Keratinocyte (primary cell): ENCODE results near the gene DIABLO. TPM values are rescaled to one million over a fixed set of nuclear protein-coding genes. Genes with fewer than 3 reads are reported as not detected.

ENCODE experiments used
- DNase-seq: peaks from one replicate; pipeline ENCODE4 v3.0.0-alpha.2; 2011; ENCODE audit warnings: low read depth, missing footprints, low spot score
- FAIRE-seq: peaks from 2 replicates; lab custom pipeline; 2011; peaks lifted over from hg19 to GRCh38; lab: Jason Lieb, UNC
- H2AFZ ChIP-seq: 2 replicates; pipeline ENCODE4 v1.6.0; 2012; ENCODE audit warnings: low read length, control low read depth, inconsistent platforms; ENCODE audit not compliant: control insufficient read depth
- H3K27ac ChIP-seq: 2 replicates; pipeline ENCODE4 v1.5.1; 2011; ENCODE audit warnings: low read length; ENCODE audit not compliant: control insufficient read depth, insufficient read depth
- H3K27me3 ChIP-seq: 3 replicates; pipeline ENCODE4 v1.6.0; 2011; ENCODE audit warnings: low read length; ENCODE audit not compliant: control insufficient read depth, insufficient read depth; ENCODE audit errors: extremely low read depth
- H3K36me3 ChIP-seq, 2 experiments: 2 replicates in 1 of 2; 3 replicates in 1 of 2; pipeline ENCODE4 v1.5.1; 2011; ENCODE audit warnings: low read length in 2 of 2, mild to moderate bottlenecking in 1 of 2; ENCODE audit not compliant: control insufficient read depth in 2 of 2, insufficient read depth in 2 of 2; ENCODE audit errors: extremely low read depth in 1 of 2
- H3K4me1 ChIP-seq: 3 replicates; pipeline ENCODE4 v1.5.1; 2011; ENCODE audit warnings: low read length; ENCODE audit not compliant: control insufficient read depth, insufficient read depth; ENCODE audit errors: extremely low read depth
- H3K4me2 ChIP-seq: 3 replicates; pipeline ENCODE4 v1.6.0; 2011; ENCODE audit warnings: low read depth, low read length; ENCODE audit not compliant: control insufficient read depth, insufficient read depth; ENCODE audit errors: extremely low read depth
- H3K4me3 ChIP-seq, 3 experiments: fragments of 200-600 bp in 1 of 3; sonication (generic) in 1 of 3; 2 replicates in 2 of 3; 3 replicates in 1 of 3; pipeline ENCODE4 v1.5.1; 2011 to 2016; ENCODE audit warnings: low read length in 3 of 3, mild to moderate bottlenecking in 3 of 3, control low read depth in 2 of 3, inconsistent platforms in 1 of 3, low read depth in 1 of 3, mixed read lengths in 1 of 3, mixed run types in 1 of 3, moderate library complexity in 1 of 3; ENCODE audit not compliant: control insufficient read depth in 2 of 3, insufficient read depth in 2 of 3; ENCODE audit errors: extremely low read depth in 1 of 3
- H3K79me2 ChIP-seq: 2 replicates; pipeline ENCODE4 v1.6.0; 2012; ENCODE audit warnings: low read length; ENCODE audit not compliant: control insufficient read depth, insufficient read depth
- H3K9ac ChIP-seq: 3 replicates; pipeline ENCODE4 v1.6.0; 2011; ENCODE audit warnings: low read length; ENCODE audit not compliant: control insufficient read depth, insufficient read depth; ENCODE audit errors: extremely low read depth
- H3K9me1 ChIP-seq: 3 replicates; pipeline ENCODE4 v1.6.0; 2011; ENCODE audit warnings: low read length; ENCODE audit not compliant: control insufficient read depth, insufficient read depth; ENCODE audit errors: extremely low read depth
- H3K9me3 ChIP-seq: 2 replicates; pipeline ENCODE4 v1.5.1; 2012; ENCODE audit warnings: low read depth, low read length; ENCODE audit not compliant: control insufficient read depth
- H4K20me1 ChIP-seq: 3 replicates; pipeline ENCODE4 v1.6.0; 2011; ENCODE audit warnings: low read length; ENCODE audit not compliant: control insufficient read depth, insufficient read depth; ENCODE audit errors: extremely low read depth
- CTCF ChIP-seq, 3 experiments: IDR thresholded peaks in 1 of 3; conservative IDR thresholded peaks in 1 of 3; optimal IDR thresholded peaks in 1 of 3; 2 replicates in 2 of 3; 3 replicates in 1 of 3; pipeline versions ENCODE3 to v1.5.1; 2011; ENCODE audit warnings: low read length in 3 of 3, mild to moderate bottlenecking in 3 of 3, moderate library complexity in 2 of 3, control low read depth in 1 of 3, inconsistent platforms in 1 of 3; ENCODE audit not compliant: insufficient read depth in 2 of 3; ENCODE audit errors: extremely low read depth in 1 of 3
- EZH2 ChIP-seq: IDR thresholded peaks from one replicate; pipeline ENCODE4 v1.6.1; 2012; ENCODE audit warnings: inconsistent platforms, mild to moderate bottlenecking, low read length, moderate library complexity
- dilution Hi-C: fragments of 300-500 bp; cut with MboI; formaldehyde crosslinking; loops from one replicate; pipeline ENCODE4 v1.7.0; 2020; ENCODE audit warnings: low sequenced_read_pairs; ENCODE audit not compliant: extremely low pct_ligation_motif_present
- polyA plus RNA-seq, 5 experiments: library from polyadenylated mRNA; depleted of rRNA in 3 of 5; stranded (reverse) in 3 of 5; stranded (forward) in 1 of 5; unstranded in 1 of 5; fragments of >200 nt; gene quantifications; 1 replicate in 1 of 5; 2 replicates in 3 of 5; 3 replicates in 1 of 5; pipeline versions ENCODE4 v1.2.1 to v1.2.3, GENCODE V29; 2011 to 2012; ENCODE audit warnings: missing spikeins in 2 of 5, low read depth in 1 of 5, low replicate concordance in 1 of 5

The DIABLO gene
- polyA plus RNA-seq, 1 donor (not counting 4 experiments of a cell fraction or from before 2014, with no cell fraction given), result 41.6 TPM

DNA sequence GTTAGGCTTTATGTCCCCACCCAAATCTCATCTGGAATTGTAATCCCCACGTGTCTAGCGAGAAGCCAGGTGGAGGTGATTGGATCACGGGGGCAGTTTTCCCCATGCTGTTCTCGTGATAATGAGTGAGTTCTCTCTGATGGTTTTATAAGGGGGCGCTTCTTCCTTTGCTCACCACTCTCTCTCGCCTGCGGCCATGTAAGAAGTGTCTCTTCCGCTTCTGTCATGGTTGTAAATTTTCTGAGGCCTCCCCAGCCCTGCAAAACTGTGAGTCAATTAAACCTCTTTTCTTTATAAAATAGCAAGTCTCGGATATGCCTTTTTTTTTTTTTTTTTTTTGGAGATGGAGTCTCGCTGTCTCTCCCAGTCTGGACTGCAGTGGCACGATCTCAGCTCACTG, 65.1 kb downstream of the DIABLO start:
- FAIRE-seq (no peak), DNase-seq (no peak)
- Histone ChIP-seq H3K4me2 (no peak overlapping the region), H3K9me1 (no peaks in the 10 kb centered on the region), H3K9ac (no peak overlapping the region), H3K36me3 (no peaks in the 10 kb centered on the region), H3K27me3 (no peaks in the 10 kb centered on the region), H3K4me3 (no peak overlapping the region), H3K79me2 (no peaks in the 10 kb centered on the region), H3K27ac (no peak overlapping the region), H3K4me1 (peaks cover 2% of the 10 kb centered on the region), H4K20me1 (no peaks in the 10 kb centered on the region), H2AFZ (no peak overlapping the region), H3K9me3 (no peaks in the 10 kb centered on the region)
- TF ChIP-seq CTCF (optimal IDR thresholded peaks at IDR 0.05 in 1 of 3, IDR thresholded peaks at IDR 0.05 in 1 of 3, conservative IDR thresholded peaks at IDR 0.05 in 1 of 3; ENCODE audit: extremely low read depth in 1 of 3, insufficient read depth in 2 of 3, low read length in 3 of 3), result no peak
- no peak for TF ChIP-seq EZH2
- dilution Hi-C loops, result no loop called here

DNA sequence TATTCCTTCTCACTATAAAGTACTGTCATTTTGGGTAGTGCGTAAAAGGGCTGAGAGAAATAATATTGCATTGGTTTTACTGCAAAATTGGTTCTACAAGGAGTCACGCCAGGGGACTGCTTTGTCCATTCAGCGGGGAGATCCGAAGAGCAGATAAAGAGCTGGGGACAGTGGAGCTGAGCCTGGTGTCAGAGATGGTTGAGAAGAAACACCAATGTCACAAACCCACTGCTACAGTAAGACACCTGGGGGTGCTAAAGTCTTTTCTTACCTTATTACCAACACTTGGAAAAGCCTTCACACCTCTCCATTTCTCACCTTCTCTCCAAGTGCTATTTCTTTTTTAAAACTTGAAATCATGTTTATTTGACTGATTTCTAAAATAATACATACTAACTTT, 66.0 kb downstream of the DIABLO start:
- H3K4me2 ChIP-seq, result no peak overlapping the region
- FAIRE-seq (no peak), DNase-seq (no peak)
- TF ChIP-seq EZH2, result no peak
- TF ChIP-seq CTCF (optimal IDR thresholded peaks at IDR 0.05 in 1 of 3, IDR thresholded peaks at IDR 0.05 in 1 of 3, conservative IDR thresholded peaks at IDR 0.05 in 1 of 3; ENCODE audit: extremely low read depth in 1 of 3, insufficient read depth in 2 of 3, low read length in 3 of 3), result peak in 1 of 3 experiments; percentile 32
- no peak overlapping the region for H3K27ac ChIP-seq
- H3K4me1 ChIP-seq, result peaks cover 2% of the 10 kb centered on the region
- H2AFZ ChIP-seq, result no peak overlapping the region
- H3K4me3 ChIP-seq, result no peak overlapping the region
- H3K9me1 ChIP-seq, result no peaks in the 10 kb centered on the region
- H4K20me1 ChIP-seq, result no peaks in the 10 kb centered on the region
- H3K79me2 ChIP-seq, result no peaks in the 10 kb centered on the region
- no peaks in the 10 kb centered on the region for H3K9me3 ChIP-seq
- H3K9ac ChIP-seq, result no peak overlapping the region
- no peaks in the 10 kb centered on the region for H3K36me3 ChIP-seq
- dilution Hi-C loops, result no loop called here
- no peaks in the 10 kb centered on the region for H3K27me3 ChIP-seq
